K562 (cell line): ENCODE measurements around the gene PPOX. TPM values are rescaled to one million over a fixed set of nuclear protein-coding genes. Genes with fewer than 3 reads are reported as not detected.

Experiments
- ATAC-seq: fragments of 200-7000 bp; cut with Tn5 transposase; 3 replicates; pipeline ENCODE4 v1.9.1; 2020; ENCODE audit warnings: moderate library complexity
- BruUV-seq: library from RNA; stranded (reverse); fragments of 400-500 nt; replicated peaks from 2 replicates; lab custom pipeline; 2021; lab: Mats Ljungman, UMichigan
- CTCF ChIA-PET: fragments of 300-600 bp; formaldehyde crosslinking; extraction: SDS; loops from one replicate; lab custom pipeline; 2021; ENCODE audit warnings: low intra/inter-chr PET ratio; lab: Yijun Ruan, JAX
- POLR2A ChIA-PET: fragments of 300-600, 350-650 bp; sonication (Branson Sonifier 250); formaldehyde crosslinking; extraction: SDS; loops from one replicate; lab custom pipeline; 2021; ENCODE audit warnings: antibody characterized with exemption, inconsistent platforms; lab: Yijun Ruan, JAX
- DNase-seq, 4 experiments: peaks; one replicate each; pipeline versions ENCODE4 v3.0.0 to v3.0.0-alpha.2; 2011 to 2018; ENCODE audit warnings: low spot score in 3 of 4, mixed read lengths in 3 of 4; ENCODE audit errors: extremely low read depth in 1 of 4
- FAIRE-seq: peaks from 2 replicates; lab custom pipeline; 2011; peaks lifted over from hg19 to GRCh38; lab: Jason Lieb, UNC
- H2AFZ ChIP-seq: 2 replicates; pipeline ENCODE4 v1.6.0; 2011; ENCODE audit warnings: low read depth, low read length, control low read depth, inconsistent platforms
- H3K27ac ChIP-seq: fragments of 200-600 bp; 3 replicates; pipeline ENCODE4 v1.8.0; 2011; ENCODE audit warnings: low read depth, mild to moderate bottlenecking, control low read depth, inconsistent platforms, low read length, moderate library complexity, mixed read lengths; ENCODE audit errors: extremely low read depth
- H3K27me3 ChIP-seq, 2 experiments: fragments of 300-600 bp in 1 of 2; 2 replicates in 1 of 2; 3 replicates in 1 of 2; pipeline versions ENCODE4 v1.6.0 to v1.8.0; 2011; ENCODE audit warnings: inconsistent platforms in 2 of 2, low read length in 2 of 2, mild to moderate bottlenecking in 1 of 2, mixed read lengths in 1 of 2, moderate library complexity in 1 of 2; ENCODE audit not compliant: control insufficient read depth in 2 of 2, insufficient read depth in 2 of 2
- H3K36me3 ChIP-seq: fragments of 300-600 bp; 3 replicates; pipeline ENCODE4 v1.8.0; 2011; ENCODE audit warnings: mild to moderate bottlenecking, low read length, inconsistent platforms; ENCODE audit not compliant: control insufficient read depth, insufficient read depth
- H3K4me1 ChIP-seq, 2 experiments: fragments of 200-600 bp in 1 of 2; replicated peaks in 1 of 2; 2 replicates in 1 of 2; 3 replicates in 1 of 2; pipeline versions ENCODE4 v1.5.1 to v1.8.0; 2011; ENCODE audit warnings: inconsistent platforms in 2 of 2, low read length in 2 of 2, mild to moderate bottlenecking in 1 of 2, mixed read lengths in 1 of 2, moderate library complexity in 1 of 2; ENCODE audit not compliant: control insufficient read depth in 2 of 2, insufficient read depth in 2 of 2
- H3K4me2 ChIP-seq: 2 replicates; pipeline ENCODE4 v1.6.1; 2011; ENCODE audit warnings: low read length, control low read depth, inconsistent platforms, mixed read lengths; ENCODE audit not compliant: insufficient read depth
- H3K4me3 ChIP-seq: fragments of 200-600 bp; sonication (generic), shearing (Covaris generic); 2 replicates; pipeline ENCODE4 v1.5.1; 2016; ENCODE audit warnings: control low read depth, inconsistent platforms
- H3K79me2 ChIP-seq: fragments of 200-600 bp; 3 replicates; pipeline ENCODE4 v1.8.0; 2011; ENCODE audit warnings: low read length, inconsistent platforms; ENCODE audit not compliant: control insufficient read depth, insufficient read depth
- H3K9ac ChIP-seq, 2 experiments: 2 replicates each; pipeline versions ENCODE4 v1.6.0 to v1.6.1; 2011; ENCODE audit warnings: low read depth in 2 of 2, low read length in 2 of 2, control low read depth in 1 of 2, inconsistent platforms in 1 of 2, mild to moderate bottlenecking in 1 of 2, mixed read lengths in 1 of 2; ENCODE audit not compliant: insufficient read depth in 1 of 2
- H3K9me1 ChIP-seq: one replicate; pipeline ENCODE4 v1.6.0; 2011; ENCODE audit warnings: inconsistent platforms, mild to moderate bottlenecking, low read length, moderate library complexity; ENCODE audit not compliant: control insufficient read depth, insufficient read depth
- H3K9me3 ChIP-seq: replicated peaks from 2 replicates; pipeline ENCODE4 v1.5.1; 2011; ENCODE audit warnings: low read depth, low read length, inconsistent platforms; ENCODE audit not compliant: control insufficient read depth, insufficient read depth
- H4K20me1 ChIP-seq: replicated peaks from 2 replicates; pipeline ENCODE4 v1.6.1; 2011; ENCODE audit warnings: low read length, inconsistent platforms, mixed read lengths; ENCODE audit not compliant: control insufficient read depth, insufficient read depth
- MCM7 ChIP-seq, 2 experiments: fragments of 450-650 bp; IDR thresholded peaks; 2 replicates each; pipeline ENCODE4 v1.6.1; 2016 to 2018
- WGBS: fragments of 100-300 bp; shearing (Covaris generic); methylation state at CpG from one replicate; pipeline ENCODE4 v1.1.6; 2016; ENCODE audit warnings: low coverage, mixed read lengths; ENCODE audit not compliant: insufficient coverage; ENCODE audit errors: missing lambda C conversion rate; 5-methylcytosine and 5-hydroxymethylcytosine counted together
- in situ Hi-C: fragments of 300-500 bp; cut with MboI; formaldehyde crosslinking; loops from 4 replicates; pipeline ENCODE4 v1.15.0; 2018; ENCODE audit warnings: inconsistent platforms, mixed read lengths
- intact Hi-C: fragments of 100-400 bp; cut with micrococcal nuclease; formaldehyde crosslinking; loops from 2 replicates; pipeline ENCODE4 v1.14.2; 2022
- polyA plus RNA-seq, 8 experiments: library from polyadenylated mRNA; depleted of rRNA in 4 of 8; stranded (reverse) in 5 of 8; unstranded in 3 of 8; fragments of >200 nt; fragmentation: Nextera tagmentation in 2 of 8; fragmentation: Illumina TruSeq in 1 of 8; extraction: Ambion mirVana in 2 of 8; extraction: Trizol in 1 of 8; gene quantifications; 2 replicates each; pipeline versions ENCODE4 v1.2.1 to v1.2.3, GENCODE V29; 2011 to 2014; ENCODE audit warnings: inconsistent platforms in 1 of 8, missing spikeins in 1 of 8
- total RNA-seq, 7 experiments: library from RNA; depleted of rRNA in 6 of 7; stranded (reverse); fragments of >200 nt in 6 of 7; fragmentation: Illumina TruSeq in 2 of 7; extraction: Trizol in 2 of 7; gene quantifications; 2 replicates each; pipeline versions ENCODE4 v1.2.1 to v1.2.3, GENCODE V29; 2011 to 2021; ENCODE audit warnings: low replicate concordance in 1 of 7
- TF ChIP-seq, protein P1 (sequence below): IDR thresholded peaks from 3 replicates; pipeline ENCODE4 v1.6.1; 2011; ENCODE audit warnings: borderline replicate concordance, mild to moderate bottlenecking, moderate library complexity; ENCODE audit not compliant: insufficient read length; ENCODE audit errors: extremely low read depth

PPOX gene
- total and polyA plus RNA-seq, 9 of the 15 experiments (the other 6 are each of a cell fraction or from before 2014, with no cell fraction given) = 17.0 to 57.1 (median 38.9) TPM

DNA sequence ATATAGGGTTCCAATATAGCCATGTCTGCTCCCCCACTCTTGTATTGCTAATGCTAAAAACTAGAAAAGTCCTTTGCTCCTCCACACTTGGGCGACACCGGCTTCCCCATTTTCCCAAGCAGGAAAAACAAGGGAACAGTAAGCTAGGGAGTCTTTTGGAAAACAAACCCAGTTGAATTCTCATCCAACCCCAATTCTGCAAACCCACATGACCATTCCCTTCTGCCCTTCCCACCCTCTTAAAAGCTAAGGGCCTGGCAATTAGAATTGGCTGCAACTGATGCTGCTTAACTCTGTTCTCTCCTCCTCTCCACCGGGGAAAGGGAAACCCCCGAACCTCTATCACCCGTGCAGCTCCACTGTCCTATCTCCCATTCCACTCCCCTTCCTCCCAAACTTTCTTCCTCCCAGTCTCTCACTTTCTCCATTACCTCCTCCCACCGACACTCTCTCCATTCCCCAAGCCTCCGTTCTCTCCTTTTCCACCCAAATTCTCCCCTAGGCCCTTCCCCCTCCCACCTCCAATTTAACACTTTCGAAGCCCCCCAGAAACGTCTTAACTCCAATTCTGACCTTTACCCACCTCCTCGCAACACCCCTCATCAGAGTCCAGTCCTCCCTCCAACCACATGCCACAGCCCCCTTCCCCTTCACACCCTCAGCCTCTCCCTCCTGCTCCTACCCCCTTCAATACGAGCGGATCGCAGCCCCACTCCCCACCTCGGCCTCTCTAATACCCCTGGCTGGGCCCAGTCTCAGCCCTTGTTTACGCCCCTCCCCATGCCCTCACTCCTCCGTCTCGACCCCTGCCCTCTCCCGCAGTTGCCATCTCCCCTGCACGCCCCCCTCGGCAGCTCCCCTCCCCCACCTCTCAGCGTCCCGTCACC is 34.5 kb upstream of the PPOX start (continued):
- peak in 1 of 2 experiments; percentile 30; a peak in 1 of 4 replicates for TF ChIP-seq MCM7 (IDR thresholded peaks at IDR 0.05)
- TF ChIP-seq, protein P1, sequence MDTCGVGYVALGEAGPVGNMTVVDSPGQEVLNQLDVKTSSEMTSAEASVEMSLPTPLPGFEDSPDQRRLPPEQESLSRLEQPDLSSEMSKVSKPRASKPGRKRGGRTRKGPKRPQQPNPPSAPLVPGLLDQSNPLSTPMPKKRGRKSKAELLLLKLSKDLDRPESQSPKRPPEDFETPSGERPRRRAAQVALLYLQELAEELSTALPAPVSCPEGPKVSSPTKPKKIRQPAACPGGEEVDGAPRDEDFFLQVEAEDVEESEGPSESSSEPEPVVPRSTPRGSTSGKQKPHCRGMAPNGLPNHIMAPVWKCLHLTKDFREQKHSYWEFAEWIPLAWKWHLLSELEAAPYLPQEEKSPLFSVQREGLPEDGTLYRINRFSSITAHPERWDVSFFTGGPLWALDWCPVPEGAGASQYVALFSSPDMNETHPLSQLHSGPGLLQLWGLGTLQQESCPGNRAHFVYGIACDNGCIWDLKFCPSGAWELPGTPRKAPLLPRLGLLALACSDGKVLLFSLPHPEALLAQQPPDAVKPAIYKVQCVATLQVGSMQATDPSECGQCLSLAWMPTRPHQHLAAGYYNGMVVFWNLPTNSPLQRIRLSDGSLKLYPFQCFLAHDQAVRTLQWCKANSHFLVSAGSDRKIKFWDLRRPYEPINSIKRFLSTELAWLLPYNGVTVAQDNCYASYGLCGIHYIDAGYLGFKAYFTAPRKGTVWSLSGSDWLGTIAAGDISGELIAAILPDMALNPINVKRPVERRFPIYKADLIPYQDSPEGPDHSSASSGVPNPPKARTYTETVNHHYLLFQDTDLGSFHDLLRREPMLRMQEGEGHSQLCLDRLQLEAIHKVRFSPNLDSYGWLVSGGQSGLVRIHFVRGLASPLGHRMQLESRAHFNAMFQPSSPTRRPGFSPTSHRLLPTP = no peak

DNA sequence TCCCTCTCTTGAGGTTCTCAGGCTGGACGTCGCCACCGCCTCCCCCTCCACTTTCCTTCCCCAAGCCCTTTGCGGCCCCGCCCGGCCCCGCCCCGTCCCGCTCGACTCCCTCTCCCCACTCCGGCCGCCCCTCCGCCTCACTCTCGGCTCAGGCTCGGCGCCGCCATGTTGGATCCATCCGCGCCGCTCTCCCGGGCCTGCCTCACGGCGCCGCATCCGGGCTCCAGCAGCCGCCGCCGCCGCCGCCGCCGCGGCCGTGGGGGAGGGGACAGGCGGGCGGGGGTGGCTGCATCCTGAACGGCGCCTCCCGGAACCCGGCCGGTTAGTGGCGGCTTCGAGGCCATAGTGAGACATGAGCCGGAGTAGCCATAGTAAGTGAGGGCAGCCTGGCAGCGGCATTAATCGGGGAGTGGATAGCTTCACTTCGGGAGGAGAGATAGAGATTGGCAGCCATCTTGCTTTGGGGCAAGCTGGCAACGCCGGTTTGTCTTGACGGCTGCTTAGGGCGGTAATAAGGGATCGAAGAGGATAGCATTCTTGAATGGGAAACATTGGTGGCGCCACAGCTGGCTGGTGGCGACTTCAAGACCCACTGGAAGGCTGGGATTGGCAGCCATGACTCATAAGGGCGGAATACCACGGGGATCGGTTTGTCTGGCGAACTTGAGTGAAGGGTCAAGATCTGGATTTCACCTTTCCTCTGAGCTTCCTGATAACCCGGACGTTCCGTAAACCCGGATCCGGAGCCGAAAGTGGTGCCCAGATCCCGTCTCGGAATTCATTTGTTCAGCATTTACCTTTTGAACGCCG is 33.6 kb upstream of the PPOX start, which contains the start of gene DEDD:
TSS of gene DEDD (minus strand) at position 258 of the 810 bp plus-strand sequence. CDS start 8,205 bp downstream, outside the sequence.
- peak within 1 kb of the TSS; percentile 89 for H3K27ac ChIP-seq
- peak within 1 kb of the TSS; percentile 90 for H3K9ac ChIP-seq
- WGBS = under 1% methylated on average over 44 of the region's 68 CpGs
- ChIA-PET POLR2A (interaction anchor here (0.6 to 4.2 kb wide), 24 partner anchors 8 to 769 kb away, joined by 3 to 20 read pairs (median 4); partner anchors contain the start of genes ADAMTS4, KLHDC9, NIT1 and PFDN2), CTCF (no interaction called here)
- peaks cover 32% of the 10 kb centered on the region for H3K36me3 ChIP-seq
- H3K27me3 ChIP-seq = no peaks in the 10 kb centered on the region
- BruUV-seq = no TSS peak
- peak; percentile 92 to 96 (median 92) for DNase-seq
- H3K4me3 ChIP-seq = peak within 1 kb of the TSS; percentile 57
- peaks cover 7 to 15% of the 10 kb centered on the region in 2 experiments; a peak in 3 of 5 replicates for H3K4me1 ChIP-seq
- no peaks in the 10 kb centered on the region for H4K20me1 ChIP-seq
- H3K9me3 ChIP-seq = no peaks in the 10 kb centered on the region
- peak; percentile 91 for FAIRE-seq
- H3K4me2 ChIP-seq = peak within 1 kb of the TSS; percentile 97
- in situ Hi-C loops (no loop called here), intact Hi-C loops (loop anchor here (1.0 to 10.0 kb wide), 4 partner anchors 13 to 408 kb away; partner anchors contain the start of gene PPOX)
- H3K9me1 ChIP-seq = no peaks in the 10 kb centered on the region
- H3K79me2 ChIP-seq = peaks cover 58% of the 10 kb centered on the region
- H2AFZ ChIP-seq = peak within 1 kb of the TSS; percentile 94
- ATAC-seq = peak; percentile 97
